CD8-positive, alpha-beta memory T cell (primary cell): ENCODE results near the gene ABCB6. TPM values are rescaled to one million over a fixed set of nuclear protein-coding genes. Genes with fewer than 3 reads are reported as not detected.

Experiments
- CTCF ChIA-PET: fragments of 350-600 bp; sonication (Branson Sonifier 250); formaldehyde crosslinking; loops from one replicate; lab custom pipeline; 2021; ENCODE audit warnings: antibody characterized with exemption; lab: Charles Lee
- POLR2A ChIA-PET: fragments of 350-600 bp; sonication (Branson Sonifier 250); formaldehyde crosslinking; loops from one replicate; lab custom pipeline; 2021; ENCODE audit warnings: antibody characterized with exemption; lab: Charles Lee
- DNase-seq, 5 donors: peaks; one replicate each; pipeline versions ENCODE4 v3.0.0 to v3.0.0-alpha.2; 2020 to 2022; ENCODE audit warnings: mixed read lengths in 1 of 5
- H3K27ac ChIP-seq: one replicate; pipeline ENCODE4 v1.7.0; 2013; ENCODE audit warnings: low read depth, mild to moderate bottlenecking, low read length, moderate library complexity
- H3K27me3 ChIP-seq: 2 replicates; pipeline ENCODE4 v1.7.0; 2013; ENCODE audit warnings: low read length, mild to moderate bottlenecking; ENCODE audit not compliant: insufficient read depth, poor library complexity, severe bottlenecking
- H3K36me3 ChIP-seq: 2 replicates; pipeline ENCODE4 v1.7.0; 2013; ENCODE audit warnings: mild to moderate bottlenecking, low read length, moderate library complexity; ENCODE audit not compliant: insufficient read depth
- H3K4me1 ChIP-seq: 2 replicates; pipeline ENCODE4 v1.7.0; 2013; ENCODE audit warnings: mild to moderate bottlenecking, low read length, moderate library complexity; ENCODE audit not compliant: insufficient read depth
- H3K4me3 ChIP-seq: 2 replicates; pipeline ENCODE4 v1.7.0; 2013; ENCODE audit warnings: mild to moderate bottlenecking, low read length
- H3K9me3 ChIP-seq: 2 replicates; pipeline ENCODE4 v1.7.0; 2013; ENCODE audit warnings: mild to moderate bottlenecking, low read length
- H3K27ac Mint-ChIP-seq, 8 donors: one replicate each; pipeline ENCODE4 v1.8.0; 2020 to 2021; ENCODE audit warnings: mixed read lengths in 8 of 8, mild to moderate bottlenecking in 6 of 8, inconsistent platforms in 3 of 8, moderate library complexity in 3 of 8
- H3K27me3 Mint-ChIP-seq, 2 donors: one replicate each; pipeline ENCODE4 v1.8.0; 2020 to 2021; ENCODE audit warnings: mixed read lengths in 2 of 2, mild to moderate bottlenecking in 1 of 2, moderate library complexity in 1 of 2
- H3K36me3 Mint-ChIP-seq, 3 donors: one replicate each; pipeline ENCODE4 v1.8.0; 2020 to 2021; ENCODE audit warnings: mixed read lengths in 3 of 3, inconsistent platforms in 1 of 3, mild to moderate bottlenecking in 1 of 3
- H3K4me1 Mint-ChIP-seq, 3 donors: one replicate each; pipeline ENCODE4 v1.8.0; 2020 to 2021; ENCODE audit warnings: mixed read lengths in 3 of 3, inconsistent platforms in 1 of 3, mild to moderate bottlenecking in 1 of 3
- H3K4me3 Mint-ChIP-seq, 7 donors: one replicate each; pipeline ENCODE4 v1.8.0; 2020 to 2021; ENCODE audit warnings: mixed read lengths in 7 of 7, mild to moderate bottlenecking in 6 of 7, moderate library complexity in 4 of 7, inconsistent platforms in 2 of 7
- H3K9me3 Mint-ChIP-seq, 5 donors: one replicate each; pipeline ENCODE4 v1.8.0; 2020 to 2022; ENCODE audit warnings: mixed read lengths in 5 of 5, mild to moderate bottlenecking in 3 of 5, moderate library complexity in 2 of 5, inconsistent platforms in 1 of 5
- polyA plus RNA-seq: library from polyadenylated mRNA; unstranded; fragments of 300-500 nt; fragmentation: Illumina TruSeq; gene quantifications from one replicate; pipeline ENCODE4 v1.2.3, GENCODE V29; 2021
- total RNA-seq, 2 experiments: library from RNA; stranded (reverse); gene quantifications; one replicate each; pipeline ENCODE4 v1.2.3, GENCODE V29; 2021

The ABCB6 gene
- total and polyA plus RNA-seq, 3 experiments from 2014 or later: 2.1 to 22.8 (median 22.1) TPM

GRCh38 chr2:219167997-219168396 lies 50.8 kb downstream of the ABCB6 start:
- peaks cover 0 to 25% (median 2%) of the 10 kb centered on the region in 3 donors for H3K36me3 Mint-ChIP-seq
- H3K27ac ChIP-seq: no peak overlapping the region
- H3K27me3 ChIP-seq: no peaks in the 10 kb centered on the region
- peaks cover 3% of the 10 kb centered on the region for H3K36me3 ChIP-seq
- H3K27me3 Mint-ChIP-seq: peaks cover 0 to 2% of the 10 kb centered on the region in 2 donors
- no peak overlapping the region for H3K4me3 ChIP-seq
- H3K4me1 ChIP-seq: no peaks in the 10 kb centered on the region
- H3K4me3 Mint-ChIP-seq: no peak overlapping the region
- POLR2A ChIA-PET: interaction anchor here (0.6 kb wide), 2 partner anchors 10 to 86 kb away, joined by 4 to 5 read pairs; partner anchors contain the start of gene TUBA4A
- H3K9me3 Mint-ChIP-seq: no peaks in the 10 kb centered on the region
- CTCF ChIA-PET: interaction anchor here (1.4 kb wide), 1 partner anchor 40 kb away, joined by 3 read pairs; no protein-coding TSS in a partner anchor
- H3K27ac Mint-ChIP-seq: peak overlapping the region in 1 of 8 donors; percentile 75
- DNase-seq: no peak
- H3K9me3 ChIP-seq: no peaks in the 10 kb centered on the region
- H3K4me1 Mint-ChIP-seq: peaks cover 8 to 22% (median 15%) of the 10 kb centered on the region in 3 donors

- Mint-ChIP-seq H3K9me3 (no peaks in the 10 kb centered on the region), H3K36me3 (peaks cover 0 to 7% (median 2%) of the 10 kb centered on the region in 3 donors), H3K4me1 (peaks cover 8 to 12% (median 10%) of the 10 kb centered on the region in 3 donors), H3K4me3 (peak overlapping the region in 1 of 7 donors; percentile 22), H3K27me3 (no peaks in the 10 kb centered on the region), H3K27ac (peak overlapping the region in 1 of 8 donors; percentile 34)
- Histone ChIP-seq H3K27ac (no peak overlapping the region), H3K27me3 (no peaks in the 10 kb centered on the region), H3K9me3 (no peaks in the 10 kb centered on the region), H3K4me1 (peaks cover 7% of the 10 kb centered on the region), H3K4me3 (no peak overlapping the region), H3K36me3 (no peaks in the 10 kb centered on the region)
- no peak for DNase-seq
- POLR2A ChIA-PET: no interaction called here
- CTCF ChIA-PET: interaction anchor here (1.4 to 1.8 kb wide), 4 partner anchors 9 to 129 kb away, joined by 4 to 8 read pairs (median 6); no protein-coding TSS in a partner anchor
Measured at GRCh38 chr2:219165058-219165911, 53.5 kb downstream of the ABCB6 start.

- H3K27ac ChIP-seq: no peak overlapping the region
- no peaks in the 10 kb centered on the region for H3K27me3 ChIP-seq
- peak overlapping the region in 2 of 8 donors; percentile 6 to 73 for H3K27ac Mint-ChIP-seq
- peaks cover 13% of the 10 kb centered on the region for H3K4me1 ChIP-seq
- CTCF ChIA-PET: interaction anchor here (1.4 to 2.2 kb wide), 5 partner anchors 8 to 136 kb away, joined by 3 to 8 read pairs (median 4); no protein-coding TSS in a partner anchor
- H3K9me3 ChIP-seq: no peaks in the 10 kb centered on the region
- H3K4me3 ChIP-seq: no peak overlapping the region
- H3K36me3 Mint-ChIP-seq: peaks cover 0 to 10% (median 2%) of the 10 kb centered on the region in 3 donors
- peaks cover 16 to 18% (median 17%) of the 10 kb centered on the region in 3 donors for H3K4me1 Mint-ChIP-seq
- H3K4me3 Mint-ChIP-seq: peak overlapping the region in 1 of 7 donors; percentile 84
- no peaks in the 10 kb centered on the region for H3K9me3 Mint-ChIP-seq
- POLR2A ChIA-PET: no interaction called here
- DNase-seq: no peak
- H3K36me3 ChIP-seq: peaks cover under 1% of the 10 kb centered on the region
- peaks cover 0 to 2% of the 10 kb centered on the region in 2 donors for H3K27me3 Mint-ChIP-seq
Measured at GRCh38 chr2:219163156-219163555, 55.6 kb downstream of the ABCB6 start.

- Mint-ChIP-seq H3K36me3 (peaks cover 0 to 27% (median 7%) of the 10 kb centered on the region in 3 donors), H3K4me3 (peak overlapping the region; percentile 93 to 99 (median 95)), H3K27ac (peak overlapping the region; percentile 86 to 98 (median 95)), H3K9me3 (no peaks in the 10 kb centered on the region), H3K27me3 (peaks cover 0 to 2% of the 10 kb centered on the region in 2 donors), H3K4me1 (peaks cover 16 to 17% (median 17%) of the 10 kb centered on the region in 3 donors)
- no peak for DNase-seq
- ChIA-PET CTCF (interaction anchor here (2.3 to 4.8 kb wide), 4 partner anchors 22 to 134 kb away, joined by 5 to 70 read pairs (median 36); partner anchors contain the start of gene ZFAND2B), POLR2A (no interaction called here)
- Histone ChIP-seq H3K4me3 (peak overlapping the region; percentile 64), H3K9me3 (no peaks in the 10 kb centered on the region), H3K27ac (peak overlapping the region; percentile 74), H3K36me3 (peaks cover 19% of the 10 kb centered on the region), H3K4me1 (peaks cover 13% of the 10 kb centered on the region), H3K27me3 (no peaks in the 10 kb centered on the region)
Measured at GRCh38 chr2:219161097-219161496, 57.7 kb downstream of the ABCB6 start.

- peak within 1 kb of the TSS; percentile 93 to 99 (median 95) for H3K4me3 Mint-ChIP-seq
Measured at GRCh38 chr2:219160186-219161017, 58.4 kb downstream of the ABCB6 start, which contains the start of gene NHEJ1. TSS of gene NHEJ1 (minus strand) at chr2:219160815. CDS start at chr2:219158362, 2,453 bp downstream.

More at GRCh38 chr2:219160186-219161017, 58.4 kb downstream of the ABCB6 start, which contains the start of gene NHEJ1:
- Histone ChIP-seq H3K4me3 (peak within 1 kb of the TSS; percentile 64), H3K4me1 (peaks cover 13% of the 10 kb centered on the region), H3K27me3 (no peaks in the 10 kb centered on the region), H3K27ac (peak within 1 kb of the TSS; percentile 74), H3K36me3 (peaks cover 19% of the 10 kb centered on the region), H3K9me3 (no peaks in the 10 kb centered on the region)
- ChIA-PET POLR2A (interaction anchor here (0.5 to 2.5 kb wide), 7 partner anchors 10 to 118 kb away, joined by 3 to 11 read pairs (median 5); partner anchors contain the start of genes ANKZF1, ATG9A, CNPPD1 and TUBA4B), CTCF (interaction anchor here (0.6 to 8.0 kb wide), 26 partner anchors 11 to 191 kb away, joined by 3 to 70 read pairs (median 6); partner anchors contain the start of genes ANKZF1, ATG9A, CNPPD1 and GLB1L)
- Mint-ChIP-seq H3K36me3 (peaks cover 0 to 24% (median 7%) of the 10 kb centered on the region in 3 donors), H3K9me3 (no peaks in the 10 kb centered on the region), H3K27ac (peak within 1 kb of the TSS; percentile 86 to 98 (median 95)), H3K27me3 (peaks cover 0 to 2% of the 10 kb centered on the region in 2 donors), H3K4me1 (peaks cover 16 to 17% (median 17%) of the 10 kb centered on the region in 3 donors)
- DNase-seq: peak; percentile 87 to 95 (median 93)

Other genes with a start within 250 kb of the ABCB6 start
- gene FEV, start 233.8 kb downstream of the ABCB6 start, total RNA-seq: not detected
- gene FEV, start 233.8 kb downstream of the ABCB6 start, polyA plus RNA-seq: not detected
- gene CRYBA2, start 225.5 kb downstream of the ABCB6 start, total RNA-seq: not detected
- not detected for gene CRYBA2, start 225.5 kb downstream of the ABCB6 start, polyA plus RNA-seq
- not detected for gene CFAP65, start 177.4 kb downstream of the ABCB6 start, total RNA-seq
- gene CFAP65, start 177.4 kb downstream of the ABCB6 start, polyA plus RNA-seq: not detected
- gene IHH, start 158.0 kb downstream of the ABCB6 start, total RNA-seq: not detected
- not detected for gene IHH, start 158.0 kb downstream of the ABCB6 start, polyA plus RNA-seq
- gene NHEJ1, start 58.1 kb downstream of the ABCB6 start, total RNA-seq: 10 to 100 TPM; 22.4 to 24.5 TPM
- 26.3 TPM for gene NHEJ1, start 58.1 kb downstream of the ABCB6 start, polyA plus RNA-seq
- gene SLC23A3, start 48.9 kb downstream of the ABCB6 start, total RNA-seq: 1 to 10 TPM; 2.3 to 2.6 TPM
- gene SLC23A3, start 48.9 kb downstream of the ABCB6 start, polyA plus RNA-seq: not detected
- 10 to 100 TPM; 66.2 to 67.0 TPM for gene CNPPD1, start 42.0 kb downstream of the ABCB6 start, total RNA-seq
- 74.3 TPM for gene CNPPD1, start 42.0 kb downstream of the ABCB6 start, polyA plus RNA-seq
- gene RETREG2, start 40.7 kb downstream of the ABCB6 start, total RNA-seq: 10 to 100 TPM; 67.6 to 76.1 TPM
- gene RETREG2, start 40.7 kb downstream of the ABCB6 start, polyA plus RNA-seq: 65.9 TPM
- 10 to 100 TPM; 32.4 to 36.8 TPM for gene ZFAND2B, start 12.2 kb downstream of the ABCB6 start, total RNA-seq
- gene ZFAND2B, start 12.2 kb downstream of the ABCB6 start, polyA plus RNA-seq: 86.0 TPM
- 10 to 100 TPM; 46.1 to 52.9 TPM for gene ATG9A, start 10.7 kb upstream of the ABCB6 start, total RNA-seq
- gene ATG9A, start 10.7 kb upstream of the ABCB6 start, polyA plus RNA-seq: 32.0 TPM
- gene ANKZF1, start 10.8 kb upstream of the ABCB6 start, total RNA-seq: 10 to 100 TPM; 72.4 to 76.0 TPM
- gene ANKZF1, start 10.8 kb upstream of the ABCB6 start, polyA plus RNA-seq: 32.5 TPM
- 1 to 10 TPM; 2.6 to 3.5 TPM for gene GLB1L, start 26.5 kb upstream of the ABCB6 start, total RNA-seq
- 0.99 TPM for gene GLB1L, start 26.5 kb upstream of the ABCB6 start, polyA plus RNA-seq
- 10 to 100 TPM; 23.0 to 26.1 TPM for gene STK16, start 26.5 kb upstream of the ABCB6 start, total RNA-seq
- 18.6 TPM for gene STK16, start 26.5 kb upstream of the ABCB6 start, polyA plus RNA-seq
- gene TUBA4B, start 34.3 kb upstream of the ABCB6 start, total RNA-seq: not detected
- not detected for gene TUBA4B, start 34.3 kb upstream of the ABCB6 start, polyA plus RNA-seq
- gene TUBA4A, start 35.0 kb upstream of the ABCB6 start, total RNA-seq: 100 to 1,000 TPM; 175 to 178 TPM
- gene TUBA4A, start 35.0 kb upstream of the ABCB6 start, polyA plus RNA-seq: 234 TPM
- gene DNAJB2, start 60.4 kb upstream of the ABCB6 start, total RNA-seq: 10 to 100 TPM; 48.5 to 56.4 TPM
- gene DNAJB2, start 60.4 kb upstream of the ABCB6 start, polyA plus RNA-seq: 5.9 TPM
- gene PTPRN, start 90.4 kb upstream of the ABCB6 start, total RNA-seq: under 1 TPM in 1 of 2 experiments, not detected in 1; 0.11 TPM
- gene PTPRN, start 90.4 kb upstream of the ABCB6 start, polyA plus RNA-seq: not detected
- gene RESP18, start 113.8 kb upstream of the ABCB6 start, total RNA-seq: not detected
- gene RESP18, start 113.8 kb upstream of the ABCB6 start, polyA plus RNA-seq: not detected
- 100 to 1,000 TPM; 112 to 116 TPM for gene DNPEP, start 169.0 kb upstream of the ABCB6 start, total RNA-seq
- 69.1 TPM for gene DNPEP, start 169.0 kb upstream of the ABCB6 start, polyA plus RNA-seq
- gene DES, start 199.4 kb upstream of the ABCB6 start, total RNA-seq: not detected
- not detected for gene DES, start 199.4 kb upstream of the ABCB6 start, polyA plus RNA-seq
- gene SPEG, start 215.9 kb upstream of the ABCB6 start, total RNA-seq: 1 to 10 TPM in 1 of 2 experiments, under 1 TPM in 1; 0.94 to 1.0 TPM
- 0.48 TPM for gene SPEG, start 215.9 kb upstream of the ABCB6 start, polyA plus RNA-seq